GM21381 (cell line): Measurements from ENCODE around the gene CCDC136.
A peak's percentile ranks its signal among the peaks of the same experiment; 100 is the strongest.

Experiments
- ATAC-seq: cut with Tn5 transposase; IDR thresholded peaks from one replicate; pipeline ENCODE4 v1.9.1; 2021; ENCODE audit warnings: mild to moderate bottlenecking, moderate library complexity; ENCODE audit not compliant: unreplicated experiment

CCDC136 gene

DNA sequence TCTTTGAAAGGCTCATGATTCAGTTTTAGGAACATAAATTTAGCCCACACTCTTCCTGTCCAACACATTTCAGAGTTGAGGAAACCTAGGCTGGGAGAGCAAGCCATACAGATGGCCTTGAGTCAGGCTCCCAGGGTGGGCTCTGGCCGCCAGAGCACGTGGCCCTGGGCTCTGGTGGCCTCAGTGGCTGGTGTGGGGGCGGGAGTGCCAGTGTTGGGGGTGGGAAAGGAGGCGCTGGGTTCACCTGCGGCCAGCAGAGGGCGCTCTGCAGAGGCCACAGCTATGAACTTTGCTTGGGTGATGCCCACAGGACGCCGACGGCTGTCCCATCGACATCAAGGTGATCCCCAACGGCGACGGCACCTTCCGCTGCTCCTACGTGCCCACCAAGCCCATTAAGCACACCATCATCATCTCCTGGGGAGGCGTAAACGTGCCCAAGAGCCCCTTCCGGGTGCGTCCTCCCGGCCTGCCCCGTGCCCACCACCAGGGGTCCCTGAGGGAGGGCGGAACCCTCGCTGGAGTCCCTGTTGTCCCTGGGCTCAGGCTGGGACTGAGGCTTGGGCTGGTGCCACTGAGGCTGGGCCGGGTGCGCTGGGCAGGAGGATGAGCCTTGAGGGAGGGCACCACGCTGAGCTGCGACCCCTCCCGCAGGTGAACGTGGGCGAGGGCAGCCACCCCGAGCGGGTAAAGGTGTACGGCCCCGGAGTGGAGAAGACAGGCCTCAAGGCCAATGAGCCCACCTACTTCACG lies 50.3 kb downstream of the CCDC136 start:
- peak; percentile 57 for ATAC-seq

DNA sequence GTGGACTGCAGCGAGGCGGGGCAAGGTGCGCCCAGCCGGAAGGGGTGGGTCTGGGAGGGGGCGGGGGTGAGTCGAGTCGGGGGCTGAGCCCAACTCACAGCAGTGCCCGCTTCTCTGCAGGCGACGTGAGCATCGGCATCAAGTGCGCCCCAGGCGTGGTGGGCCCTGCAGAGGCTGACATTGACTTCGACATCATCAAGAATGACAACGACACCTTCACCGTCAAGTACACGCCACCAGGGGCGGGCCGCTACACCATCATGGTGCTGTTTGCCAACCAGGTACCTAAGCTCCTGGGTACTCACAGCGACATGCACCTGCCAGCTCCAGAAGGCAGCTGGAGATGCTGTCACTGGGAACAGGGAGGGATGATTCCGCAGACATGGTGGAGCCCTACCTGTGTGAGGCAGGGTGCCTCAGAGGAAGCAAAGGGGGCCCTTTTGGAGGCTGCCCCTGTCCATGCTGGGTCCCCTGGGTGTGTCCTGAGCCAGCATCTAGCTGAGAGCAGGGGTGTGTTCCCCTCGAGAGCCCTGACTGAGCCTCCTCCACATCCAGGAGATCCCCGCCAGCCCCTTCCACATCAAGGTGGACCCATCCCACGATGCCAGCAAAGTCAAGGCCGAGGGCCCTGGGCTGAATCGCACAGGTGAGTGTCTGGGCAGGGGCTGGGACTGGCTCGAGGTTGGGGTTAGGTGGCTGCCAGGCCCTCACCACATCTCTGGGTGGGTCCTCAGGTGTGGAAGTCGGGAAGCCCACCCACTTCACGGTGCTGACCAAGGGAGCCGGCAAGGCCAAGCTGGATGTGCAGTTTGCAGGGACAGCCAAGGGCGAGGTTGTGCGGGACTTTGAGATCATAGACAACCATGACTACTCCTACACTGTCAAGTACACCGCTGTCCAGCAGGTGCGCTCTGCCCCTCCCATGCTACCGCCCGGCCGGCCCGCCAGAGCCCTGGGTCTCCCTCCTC lies 51.2 kb downstream of the CCDC136 start:
- ATAC-seq = no peak

DNA sequence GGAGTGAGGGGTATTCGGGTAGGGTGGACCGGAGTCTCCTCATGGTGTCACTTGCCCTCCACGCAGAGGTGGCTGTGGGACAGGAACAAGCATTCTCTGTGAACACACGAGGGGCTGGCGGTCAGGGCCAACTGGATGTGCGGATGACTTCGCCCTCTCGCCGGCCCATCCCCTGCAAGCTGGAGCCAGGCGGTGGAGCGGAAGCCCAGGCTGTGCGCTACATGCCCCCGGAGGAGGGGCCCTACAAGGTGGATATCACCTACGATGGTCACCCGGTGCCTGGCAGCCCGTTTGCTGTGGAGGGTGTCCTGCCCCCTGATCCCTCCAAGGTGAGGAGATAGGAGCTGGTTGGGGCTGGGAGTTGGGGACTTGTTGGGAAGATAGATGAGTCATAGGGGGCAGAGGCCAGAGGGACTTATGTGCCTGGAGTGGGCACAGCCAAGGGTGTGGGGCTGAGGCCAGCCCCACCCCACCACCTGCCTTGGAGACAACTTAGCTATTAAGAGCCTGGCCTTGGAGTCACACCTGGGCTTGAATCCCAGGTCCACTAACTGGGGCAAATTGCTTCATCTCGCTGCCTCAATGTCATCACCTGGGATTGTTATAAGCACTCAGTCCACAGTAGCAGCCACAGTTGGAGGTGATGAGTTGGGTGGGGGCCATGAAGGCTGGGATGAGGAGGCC lies 52.3 kb downstream of the CCDC136 start:
- ATAC-seq = no peak

DNA sequence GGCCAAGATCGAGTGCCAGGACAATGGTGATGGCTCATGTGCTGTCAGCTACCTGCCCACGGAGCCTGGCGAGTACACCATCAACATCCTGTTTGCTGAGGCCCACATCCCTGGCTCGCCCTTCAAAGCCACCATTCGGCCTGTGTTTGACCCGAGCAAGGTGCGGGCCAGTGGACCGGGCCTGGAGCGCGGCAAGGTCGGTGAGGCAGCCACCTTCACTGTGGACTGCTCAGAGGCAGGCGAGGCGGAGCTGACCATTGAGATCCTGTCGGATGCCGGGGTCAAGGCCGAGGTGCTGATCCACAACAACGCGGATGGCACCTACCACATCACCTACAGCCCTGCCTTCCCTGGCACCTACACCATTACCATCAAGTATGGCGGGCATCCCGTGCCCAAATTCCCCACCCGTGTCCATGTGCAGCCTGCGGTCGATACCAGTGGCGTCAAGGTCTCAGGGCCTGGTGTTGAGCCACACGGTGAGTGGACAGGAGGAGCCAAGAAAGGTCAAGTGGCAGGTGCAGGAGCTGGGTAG lies 53.1 kb downstream of the CCDC136 start:
- ATAC-seq = no peak

DNA sequence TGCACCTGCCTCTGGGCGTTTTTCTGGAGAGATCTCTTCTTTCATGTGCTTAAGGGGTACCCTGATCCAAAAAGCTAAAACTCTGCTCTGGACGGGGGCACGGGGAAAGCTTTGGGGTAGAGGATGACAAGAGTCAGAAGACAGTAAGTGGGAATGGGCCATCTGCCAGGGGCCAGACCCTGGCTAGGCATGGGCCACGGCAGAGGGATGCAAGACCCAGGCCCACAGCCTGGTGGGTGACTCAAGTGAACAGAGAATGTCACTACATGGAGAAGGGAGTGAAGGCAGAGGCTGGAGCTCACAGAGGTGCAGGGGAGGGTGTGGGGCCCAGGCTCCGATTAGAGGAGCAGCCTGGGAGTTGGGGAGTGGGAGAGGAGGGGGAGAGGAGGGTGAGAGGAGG lies 53.7 kb downstream of the CCDC136 start:
- no peak for ATAC-seq

DNA sequence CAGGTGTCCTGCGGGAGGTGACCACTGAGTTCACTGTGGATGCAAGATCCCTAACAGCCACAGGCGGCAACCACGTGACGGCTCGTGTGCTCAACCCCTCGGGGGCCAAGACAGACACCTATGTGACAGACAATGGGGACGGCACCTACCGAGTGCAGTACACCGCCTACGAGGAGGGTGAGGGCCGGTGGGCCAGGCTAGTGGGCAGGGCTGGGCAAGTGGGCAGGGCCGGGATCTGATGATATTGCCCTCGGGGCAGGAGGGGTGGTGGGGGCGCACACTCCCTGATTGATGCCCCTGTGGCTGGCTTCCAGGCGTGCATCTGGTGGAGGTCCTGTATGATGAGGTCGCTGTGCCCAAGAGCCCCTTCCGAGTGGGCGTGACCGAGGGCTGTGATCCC lies 54.2 kb downstream of the CCDC136 start:
- ATAC-seq = no peak

DNA sequence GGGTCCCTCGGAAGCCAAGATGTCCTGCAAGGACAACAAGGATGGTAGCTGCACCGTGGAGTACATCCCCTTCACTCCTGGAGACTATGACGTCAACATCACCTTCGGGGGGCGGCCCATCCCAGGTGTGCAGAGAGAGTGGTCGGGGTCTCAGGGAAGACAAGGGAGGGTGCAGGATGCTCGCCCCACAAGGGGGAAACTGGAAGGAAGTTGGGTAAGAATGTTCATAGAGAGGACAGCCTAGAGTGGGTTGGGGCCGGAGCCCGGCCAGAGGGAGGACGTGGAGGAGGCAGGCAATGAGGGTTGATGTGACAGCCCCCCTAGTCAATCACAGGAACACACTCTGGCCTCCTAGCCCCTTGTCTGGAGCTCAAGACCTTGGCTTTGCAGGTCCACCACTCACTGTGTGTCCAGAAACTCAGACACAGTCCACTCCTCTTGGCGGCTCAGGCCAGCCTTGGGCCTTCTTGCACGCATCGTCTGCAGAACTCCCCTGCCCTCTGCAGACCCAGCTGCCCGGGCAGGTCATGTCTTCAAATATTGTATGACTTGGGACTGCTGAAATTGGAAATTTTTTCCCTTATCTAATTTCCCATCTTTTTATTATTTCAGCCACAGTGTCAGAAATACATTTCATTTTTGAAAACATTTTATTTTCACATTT lies 55.1 kb downstream of the CCDC136 start:
- no peak for ATAC-seq

DNA sequence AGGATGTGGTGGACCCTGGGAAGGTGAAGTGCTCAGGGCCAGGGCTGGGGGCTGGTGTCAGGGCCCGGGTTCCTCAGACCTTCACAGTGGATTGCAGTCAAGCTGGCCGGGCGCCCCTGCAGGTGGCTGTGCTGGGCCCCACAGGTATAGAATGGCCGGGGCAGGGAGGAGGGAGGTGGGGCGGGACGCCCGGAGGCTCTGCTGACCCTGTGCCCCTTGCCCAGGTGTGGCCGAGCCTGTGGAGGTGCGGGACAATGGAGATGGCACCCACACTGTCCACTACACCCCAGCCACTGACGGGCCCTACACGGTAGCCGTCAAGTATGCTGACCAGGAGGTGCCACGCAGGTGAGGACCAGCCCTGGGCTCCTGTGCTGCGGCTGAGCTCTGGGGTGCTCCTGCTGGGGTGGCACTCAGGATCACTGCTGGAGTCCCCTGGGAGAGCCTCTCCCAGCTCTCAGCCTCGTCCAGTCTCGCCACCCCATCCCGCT lies 56.0 kb downstream of the CCDC136 start:
- ATAC-seq = no peak

DNA sequence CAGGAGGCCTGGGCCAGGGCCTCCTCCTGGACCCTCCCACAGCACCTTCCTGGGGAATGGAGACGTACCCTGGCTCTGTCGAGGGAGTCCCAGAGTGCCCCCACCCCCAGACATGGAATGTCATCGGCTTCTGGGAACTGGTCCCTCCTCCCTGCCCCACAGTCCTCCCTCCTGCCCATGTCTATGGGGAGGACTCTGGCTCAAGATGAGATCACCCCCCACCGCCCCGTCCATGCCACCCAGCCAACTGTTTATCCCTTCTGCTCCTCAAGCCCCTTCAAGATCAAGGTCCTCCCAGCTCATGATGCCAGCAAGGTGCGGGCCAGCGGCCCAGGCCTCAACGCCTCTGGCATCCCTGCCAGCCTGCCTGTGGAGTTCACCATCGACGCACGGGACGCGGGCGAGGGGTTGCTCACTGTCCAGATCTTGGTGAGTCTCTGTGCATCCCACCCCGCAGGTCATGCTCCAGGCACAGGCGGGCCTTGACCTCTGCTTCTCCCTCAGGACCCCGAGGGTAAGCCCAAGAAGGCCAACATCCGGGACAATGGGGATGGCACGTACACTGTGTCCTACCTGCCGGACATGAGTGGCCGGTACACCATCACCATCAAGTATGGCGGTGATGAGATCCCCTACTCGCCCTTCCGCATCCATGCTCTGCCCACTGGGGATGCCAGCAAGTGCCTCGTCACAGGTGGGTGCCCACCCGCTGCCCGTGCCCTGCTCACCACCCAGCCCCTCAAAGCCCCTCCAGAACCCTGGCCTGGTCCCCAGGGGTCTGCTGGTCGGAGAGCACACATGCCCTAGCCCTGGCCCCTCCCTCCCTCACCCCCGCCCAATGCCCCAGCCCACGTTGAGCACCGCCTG lies 56.8 kb downstream of the CCDC136 start:
- ATAC-seq = no peak

DNA sequence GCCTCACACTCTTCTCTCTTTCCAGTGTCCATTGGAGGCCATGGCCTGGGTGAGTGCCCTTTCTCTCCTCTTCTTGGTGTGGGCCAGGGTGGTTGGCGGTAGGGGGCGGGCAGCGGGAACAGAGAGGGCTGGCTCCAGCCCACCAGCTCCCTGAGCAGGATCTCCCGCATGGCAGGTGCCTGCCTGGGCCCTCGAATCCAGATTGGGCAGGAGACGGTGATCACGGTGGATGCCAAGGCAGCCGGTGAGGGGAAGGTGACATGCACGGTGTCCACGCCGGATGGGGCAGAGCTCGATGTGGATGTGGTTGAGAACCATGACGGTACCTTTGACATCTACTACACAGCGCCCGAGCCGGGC lies 57.4 kb downstream of the CCDC136 start:
- no peak for ATAC-seq

DNA sequence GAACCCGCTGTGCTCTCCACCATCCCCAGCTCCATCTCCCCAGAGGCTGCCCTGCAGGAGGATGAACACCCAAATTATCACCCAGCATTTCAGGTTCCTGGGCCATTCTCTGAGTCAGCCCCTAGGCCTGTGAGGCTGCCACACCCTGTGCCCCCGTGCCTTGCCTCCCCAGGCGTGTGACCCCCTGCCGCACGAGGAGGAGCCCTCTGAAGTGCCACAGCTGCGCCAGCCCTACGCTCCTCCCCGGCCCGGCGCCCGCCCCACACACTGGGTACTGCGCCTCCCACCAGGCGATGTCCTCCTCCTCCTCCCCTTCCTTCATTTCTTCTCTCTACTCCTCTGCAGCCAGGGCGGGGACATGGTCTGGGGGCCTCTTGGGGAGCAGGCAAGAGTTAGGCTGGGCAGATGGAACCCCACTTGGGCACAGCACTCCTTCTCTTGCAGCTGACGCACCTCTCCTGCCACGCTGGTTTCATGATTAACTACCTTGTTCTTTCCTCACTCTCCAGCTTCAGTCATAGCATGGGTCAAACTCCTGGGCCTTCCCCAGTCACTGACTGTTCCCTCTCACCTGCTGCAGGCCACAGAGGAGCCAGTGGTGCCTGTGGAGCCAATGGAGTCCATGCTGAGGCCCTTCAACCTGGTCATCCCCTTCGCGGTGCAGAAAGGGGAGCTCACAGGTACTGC lies 58.2 kb downstream of the CCDC136 start:
- ATAC-seq = no peak

DNA sequence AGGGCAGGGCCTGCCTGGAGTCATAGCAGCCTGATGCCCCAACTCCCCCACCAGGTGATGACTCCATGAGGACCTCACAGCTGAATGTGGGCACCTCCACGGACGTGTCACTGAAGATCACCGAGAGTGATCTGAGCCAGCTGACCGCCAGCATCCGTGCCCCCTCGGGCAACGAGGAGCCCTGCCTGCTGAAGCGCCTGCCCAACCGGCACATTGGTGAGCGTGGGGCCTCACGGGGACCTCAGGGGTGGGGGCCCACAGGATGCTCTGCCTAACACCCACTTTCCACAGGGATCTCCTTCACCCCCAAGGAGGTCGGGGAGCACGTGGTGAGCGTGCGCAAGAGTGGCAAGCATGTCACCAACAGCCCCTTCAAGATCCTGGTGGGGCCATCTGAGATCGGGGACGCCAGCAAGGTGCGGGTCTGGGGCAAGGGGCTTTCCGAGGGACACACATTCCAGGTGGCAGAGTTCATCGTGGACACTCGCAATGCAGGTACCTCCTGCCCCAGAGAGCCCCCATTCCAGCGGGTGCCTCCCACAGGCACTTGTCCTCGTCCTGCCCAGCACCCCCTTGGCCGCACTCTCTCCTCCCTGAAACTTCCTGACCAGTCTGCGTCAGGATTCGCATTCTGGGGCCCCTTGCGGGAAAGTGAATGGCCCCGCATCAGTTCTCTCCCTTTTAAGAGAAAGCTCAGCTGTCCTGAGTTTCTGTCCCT lies 60.9 kb downstream of the CCDC136 start:
- ATAC-seq = no peak

DNA sequence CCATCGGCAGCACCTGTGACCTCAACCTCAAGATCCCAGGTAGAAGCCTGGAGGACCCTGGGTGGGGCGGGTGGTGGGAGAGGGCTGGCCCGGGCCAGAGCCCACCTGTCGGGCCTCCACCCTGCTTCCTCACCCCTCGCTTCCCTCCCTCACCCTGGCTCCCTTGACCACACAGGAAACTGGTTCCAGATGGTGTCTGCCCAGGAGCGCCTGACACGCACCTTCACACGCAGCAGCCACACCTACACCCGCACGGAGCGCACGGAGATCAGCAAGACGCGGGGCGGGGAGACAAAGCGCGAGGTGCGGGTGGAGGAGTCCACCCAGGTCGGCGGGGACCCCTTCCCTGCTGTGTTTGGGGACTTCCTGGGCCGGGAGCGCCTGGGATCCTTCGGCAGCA lies 62.0 kb downstream of the CCDC136 start:
- no peak for ATAC-seq

DNA sequence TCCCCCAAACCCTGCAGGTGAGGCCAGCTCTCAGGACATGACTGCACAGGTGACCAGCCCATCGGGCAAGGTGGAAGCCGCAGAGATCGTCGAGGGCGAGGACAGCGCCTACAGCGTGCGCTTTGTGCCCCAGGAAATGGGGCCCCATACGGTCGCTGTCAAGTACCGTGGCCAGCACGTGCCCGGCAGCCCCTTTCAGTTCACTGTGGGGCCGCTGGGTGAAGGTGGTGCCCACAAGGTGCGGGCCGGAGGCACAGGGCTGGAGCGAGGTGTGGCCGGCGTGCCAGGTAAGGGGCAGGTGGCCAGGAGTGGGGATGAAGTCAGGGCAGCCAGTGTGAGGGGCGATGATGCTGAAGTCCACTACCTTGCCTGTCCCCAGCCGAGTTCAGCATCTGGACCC lies 62.6 kb downstream of the CCDC136 start:
- no peak for ATAC-seq

DNA sequence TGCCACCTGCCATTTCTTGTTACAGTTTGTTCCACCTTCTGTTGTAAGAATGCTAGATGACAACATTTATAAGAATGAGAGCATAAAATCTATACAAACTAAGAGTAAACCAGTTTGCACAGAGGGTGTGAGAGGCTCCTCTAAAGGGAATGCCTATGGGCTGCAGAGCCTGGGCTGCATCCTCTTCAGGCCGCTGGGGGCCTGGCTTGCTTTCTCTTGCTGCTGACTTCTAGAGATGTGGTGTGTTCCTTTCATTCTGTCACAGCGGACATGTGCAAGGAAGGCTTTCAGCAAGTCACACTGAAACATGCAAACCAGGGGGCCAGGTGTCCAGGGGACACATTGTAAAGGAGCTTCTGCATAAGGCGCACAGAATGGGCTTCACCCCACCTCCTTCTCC lies 63.8 kb downstream of the CCDC136 start:
- no peak for ATAC-seq

DNA sequence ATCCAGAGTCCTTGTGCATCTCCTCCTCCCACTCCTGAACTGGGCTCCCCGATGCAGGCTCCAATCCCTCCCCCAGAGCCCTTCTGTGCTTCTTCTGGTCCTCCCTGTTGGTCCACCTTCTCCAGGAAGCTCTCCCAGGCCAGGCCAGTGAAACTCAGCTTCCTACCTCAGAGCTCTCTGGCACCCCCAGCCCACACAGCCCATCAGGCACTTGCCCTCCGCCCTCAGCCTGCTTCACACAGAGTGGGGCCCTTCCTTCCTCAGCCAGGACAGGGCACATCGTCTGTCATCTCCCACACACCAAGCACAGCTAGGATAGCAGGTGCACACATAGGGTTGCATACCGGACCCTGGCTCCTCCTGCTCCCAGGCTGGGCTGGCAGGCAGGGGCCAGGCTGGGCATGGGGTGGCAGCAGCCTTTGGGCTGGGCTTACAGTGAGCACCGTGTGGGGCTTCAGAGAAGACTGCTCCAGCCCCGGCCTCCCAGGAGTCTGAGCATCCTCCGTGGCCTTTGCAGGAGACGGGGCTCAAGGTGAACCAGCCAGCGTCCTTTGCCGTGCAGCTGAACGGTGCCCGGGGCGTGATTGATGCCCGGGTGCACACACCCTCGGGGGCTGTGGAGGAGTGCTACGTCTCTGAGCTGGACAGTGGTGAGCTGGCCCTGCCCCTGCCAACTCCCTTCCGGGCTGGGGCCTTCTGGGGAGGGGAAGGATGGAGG lies 64.4 kb downstream of the CCDC136 start:
- no peak for ATAC-seq

DNA sequence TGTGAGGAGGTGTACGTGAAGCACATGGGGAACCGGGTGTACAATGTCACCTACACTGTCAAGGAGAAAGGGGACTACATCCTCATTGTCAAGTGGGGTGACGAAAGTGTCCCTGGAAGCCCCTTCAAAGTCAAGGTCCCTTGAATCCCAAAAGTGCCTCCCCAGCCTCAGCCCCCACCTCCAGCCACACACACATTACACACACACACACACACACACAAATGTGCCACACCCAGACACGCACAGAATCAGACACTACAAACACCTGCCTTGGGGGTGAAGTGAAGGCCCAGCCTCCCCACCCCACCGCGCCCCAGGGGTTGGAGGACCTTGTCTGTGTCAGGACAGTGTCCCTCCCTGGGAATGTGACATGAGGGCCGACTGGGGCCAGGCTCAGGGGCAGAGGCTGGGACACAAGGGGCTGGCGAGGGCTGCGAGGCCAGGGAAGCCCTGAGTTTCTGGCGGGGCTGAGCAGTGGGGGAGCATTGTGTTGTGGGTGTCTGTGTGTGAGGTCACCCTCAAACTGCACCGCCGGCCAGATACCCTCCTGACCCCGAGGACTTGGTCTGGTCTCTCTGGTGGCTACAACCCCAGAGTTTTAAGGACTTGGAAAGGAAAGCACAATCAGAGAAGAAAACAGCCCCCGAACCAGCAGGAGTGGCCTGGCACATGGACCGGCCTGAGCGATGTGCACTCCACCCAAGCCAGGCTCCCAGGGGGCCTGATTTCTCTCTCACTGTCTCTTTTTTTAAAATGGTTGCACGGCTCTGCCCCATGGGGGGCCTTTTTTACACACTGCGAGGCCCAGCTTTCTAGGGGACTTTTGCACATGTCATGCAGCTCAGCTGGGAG lies 66.8 kb downstream of the CCDC136 start:
- ATAC-seq = no peak
